GM19467 (cell line): Measurements from ENCODE around the gene CSAG1.
"Not testable (repeated sequence)": the region's sequence is repeated elsewhere in the genome, so short reads cannot be mapped to it uniquely, and the experiment has no call there.

Experiments
- ATAC-seq: cut with Tn5 transposase; IDR thresholded peaks from one replicate; pipeline ENCODE4 v1.9.1; 2021; ENCODE audit warnings: mild to moderate bottlenecking, moderate library complexity; ENCODE audit not compliant: unreplicated experiment

The CSAG1 gene

GRCh38 chrX:152733261-152733975, at the start of gene CSAG1, which contains the start of gene MAGEA12:
Gene CSAG1 (minus strand): TSS chrX:152733721. CDS start chrX:152732460, 1,261 bp downstream.
Gene MAGEA12 (plus strand): TSS chrX:152733757. CDS start chrX:152736162, 2,405 bp downstream.
- no peak for ATAC-seq

GRCh38 chrX:152769549-152770289, 36.2 kb upstream of the CSAG1 start, which contains the start of gene MAGEA6:
Gene MAGEA6 (minus strand): TSS chrX:152769689. CDS start chrX:152767650, 2,039 bp downstream.
- ATAC-seq = not testable (repeated sequence)

- ATAC-seq = not testable (repeated sequence)
Measured at GRCh38 chrX:152766562-152766961, 33.0 kb upstream of the CSAG1 start.

- ATAC-seq = not testable (repeated sequence)
Measured at GRCh38 chrX:152761582-152761981, 28.1 kb upstream of the CSAG1 start.

- not testable (repeated sequence) for ATAC-seq
Measured at GRCh38 chrX:152759544-152759943, 26.0 kb upstream of the CSAG1 start.

GRCh38 chrX:152758918-152759317, 25.4 kb upstream of the CSAG1 start, which contains the start of gene CSAG3:
Gene CSAG3 (plus strand): TSS chrX:152759218.
- not testable (repeated sequence) for ATAC-seq

GRCh38 chrX:152754871-152755270, 21.4 kb upstream of the CSAG1 start:
- ATAC-seq = not testable (repeated sequence)

GRCh38 chrX:152753686-152754650, 20.4 kb upstream of the CSAG1 start, which contains the start of gene MAGEA2:
Gene MAGEA2 (minus strand): TSS chrX:152753842. CDS start chrX:152751363, 2,479 bp downstream.
- not testable (repeated sequence) for ATAC-seq

GRCh38 chrX:152738560-152738959, 5.0 kb upstream of the CSAG1 start:
- ATAC-seq = no peak

- not testable (repeated sequence) for ATAC-seq
Measured at GRCh38 chrX:152736528-152736927, 3.0 kb upstream of the CSAG1 start.

- no peak for ATAC-seq
Measured at GRCh38 chrX:152735860-152736511, 2.5 kb upstream of the CSAG1 start.

GRCh38 chrX:152735101-152735500, 1.6 kb upstream of the CSAG1 start:
- ATAC-seq = no peak

GRCh38 chrX:152734143-152734858, 780 bp upstream of the CSAG1 start:
- not testable (repeated sequence) for ATAC-seq

GRCh38 chrX:152725409-152725808, 8.1 kb downstream of the CSAG1 start:
- ATAC-seq = no peak

- ATAC-seq = not testable (repeated sequence)
Measured at GRCh38 chrX:152713815-152714787, 19.4 kb downstream of the CSAG1 start, which contains the start of gene MAGEA2B. Gene MAGEA2B (plus strand): TSS chrX:152714628. CDS start chrX:152717107, 2,479 bp downstream.

GRCh38 chrX:152713195-152713594, 20.3 kb downstream of the CSAG1 start:
- not testable (repeated sequence) for ATAC-seq

GRCh38 chrX:152709173-152709572, 24.3 kb downstream of the CSAG1 start, which contains the start of gene CSAG2:
Gene CSAG2 (minus strand): TSS chrX:152709273. CDS start chrX:152709112, 161 bp downstream.
- not testable (repeated sequence) for ATAC-seq

- ATAC-seq = not testable (repeated sequence)
Measured at GRCh38 chrX:152706500-152706899, 27.0 kb downstream of the CSAG1 start.
